SKM-1 treated with dmso at 0.1 percent for 144 hours (cell line): Measurements from ENCODE around the gene ZNF324.
"Not testable (repeated sequence)": the region's sequence is repeated elsewhere in the genome, so short reads cannot be mapped to it uniquely, and the experiment has no call there.

Experiments
- DNase-seq: peaks from one replicate; lab custom pipeline; 2025; ENCODE audit not compliant: unreplicated experiment; lab: John Stamatoyannopoulos, UW

Gene ZNF324

DNA sequence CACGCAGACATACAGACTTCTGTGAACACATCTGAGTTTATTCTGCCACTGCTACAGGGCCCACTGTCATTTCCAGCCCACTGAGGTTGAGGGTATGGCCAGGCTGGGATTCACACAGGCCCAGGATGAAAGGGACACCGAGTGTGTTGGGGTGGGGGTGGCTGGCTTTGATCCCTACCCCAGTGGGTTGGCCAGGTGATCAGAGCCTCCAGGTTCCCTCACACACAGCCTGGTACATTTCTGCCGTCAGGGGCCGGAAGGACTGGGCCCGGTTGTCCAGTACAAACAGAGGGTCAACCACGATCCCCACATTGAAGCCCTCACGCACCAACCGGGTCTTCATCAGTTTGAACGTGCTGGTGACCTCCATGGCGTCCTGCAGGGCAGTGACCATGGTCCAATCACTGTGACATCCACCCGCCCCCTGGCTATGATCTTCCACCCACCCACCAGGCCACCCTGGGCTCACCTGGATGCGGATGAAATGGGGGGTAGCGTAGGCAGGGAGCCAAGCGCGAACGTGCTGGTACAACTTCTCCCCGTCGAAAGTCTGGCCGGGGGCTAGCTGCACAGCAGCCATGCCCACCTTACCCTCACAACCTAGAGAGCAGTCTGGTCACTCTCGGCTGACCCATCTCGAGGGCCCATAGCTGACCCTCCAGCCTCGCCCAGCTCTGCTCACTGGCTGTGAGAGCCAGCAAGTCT lies 31.6 kb downstream of the ZNF324 start:
- no peak for DNase-seq

DNA sequence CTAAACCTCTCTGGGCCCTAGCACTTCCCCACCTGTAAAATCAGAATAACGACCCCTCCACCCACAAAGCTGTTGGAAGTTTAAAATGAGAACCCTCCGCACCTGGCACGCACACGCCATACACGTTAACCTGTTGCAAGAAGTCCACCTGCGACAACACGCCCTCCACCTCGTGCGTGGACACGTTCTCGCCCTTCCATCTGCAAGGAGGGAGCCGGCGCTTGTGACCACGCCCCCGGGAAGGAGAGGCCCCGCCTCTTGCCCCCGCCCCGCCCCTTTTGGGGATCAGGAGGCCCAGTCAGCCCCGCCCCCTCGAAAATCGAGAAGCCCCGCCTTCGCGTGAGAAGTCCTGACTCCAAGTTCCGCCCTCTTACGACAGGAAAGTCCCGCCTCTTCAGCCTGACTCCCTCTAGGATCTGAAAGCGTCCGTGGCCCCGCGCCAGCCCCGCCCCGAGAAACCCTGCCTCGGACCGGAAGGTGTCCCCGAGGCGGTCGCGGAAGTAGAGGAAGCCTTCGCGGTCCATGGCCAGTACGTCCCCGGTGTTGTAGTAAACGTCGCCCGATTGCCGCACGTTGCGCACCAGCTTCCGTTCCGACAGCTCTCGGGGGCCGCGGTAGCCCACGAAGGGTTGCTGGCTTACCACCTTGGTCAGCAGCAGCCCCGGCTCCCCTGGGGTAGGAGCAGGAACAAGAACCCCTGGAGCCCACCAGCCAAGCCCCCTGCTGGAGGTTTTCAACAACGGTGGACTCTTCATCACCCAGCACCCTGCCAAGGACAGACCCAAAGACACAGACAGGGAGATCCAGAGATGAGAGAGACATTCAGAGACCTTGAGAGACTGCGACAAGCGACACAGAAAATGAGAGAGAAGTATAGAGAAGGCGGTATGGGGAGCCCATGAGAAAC lies 32.4 kb downstream of the ZNF324 start:
- DNase-seq = peak; percentile 84

DNA sequence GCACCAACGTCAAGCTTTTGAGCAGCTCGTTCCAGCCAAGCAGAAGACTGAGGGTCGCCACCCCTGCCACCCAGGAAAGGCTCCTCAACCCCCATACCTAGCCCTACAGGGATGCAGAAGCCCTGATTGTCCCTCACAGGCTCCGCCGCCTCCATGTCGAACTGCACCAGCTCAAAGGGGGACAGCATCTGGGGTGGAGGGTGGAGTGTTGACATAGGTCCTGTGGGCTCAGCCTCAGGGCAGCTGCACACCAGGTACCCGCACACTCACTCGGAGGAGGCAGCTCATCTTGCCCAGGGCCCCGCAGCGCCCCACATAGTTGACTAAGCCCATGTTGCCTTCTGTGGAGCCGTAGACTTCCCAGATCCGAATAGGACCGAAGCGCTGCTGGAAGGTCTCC lies 33.4 kb downstream of the ZNF324 start:
- DNase-seq = no peak

DNA sequence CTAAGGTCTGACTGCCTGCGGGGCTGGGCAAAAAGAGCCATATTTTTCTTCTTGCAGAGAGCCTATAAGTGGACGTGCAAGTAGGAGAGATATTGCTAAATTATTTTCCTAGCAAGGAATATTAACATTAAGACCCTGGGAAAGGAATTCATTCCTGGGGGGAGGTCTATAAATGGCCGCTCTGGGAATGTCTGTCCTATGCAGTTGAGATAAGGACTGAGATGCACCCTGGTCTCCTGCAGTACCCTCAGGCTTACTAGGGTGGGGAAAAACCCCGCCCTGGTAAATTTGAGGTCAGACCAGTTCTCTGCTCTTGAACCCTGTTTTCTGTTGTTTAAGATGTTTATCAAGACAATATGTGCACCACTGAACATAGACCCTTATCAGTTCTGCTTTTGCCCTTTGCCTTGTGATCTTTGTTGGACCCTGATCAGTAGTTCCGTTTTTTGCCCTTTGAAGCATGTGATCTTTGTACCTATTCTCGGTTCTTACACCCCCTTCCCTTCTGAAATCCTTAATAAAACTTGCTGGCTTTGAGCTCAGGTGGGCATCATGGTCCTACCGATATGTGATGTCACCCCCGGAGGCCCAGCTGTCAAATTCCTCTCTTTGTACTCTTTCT lies 40.8 kb downstream of the ZNF324 start:
- DNase-seq = not testable (repeated sequence)

DNA sequence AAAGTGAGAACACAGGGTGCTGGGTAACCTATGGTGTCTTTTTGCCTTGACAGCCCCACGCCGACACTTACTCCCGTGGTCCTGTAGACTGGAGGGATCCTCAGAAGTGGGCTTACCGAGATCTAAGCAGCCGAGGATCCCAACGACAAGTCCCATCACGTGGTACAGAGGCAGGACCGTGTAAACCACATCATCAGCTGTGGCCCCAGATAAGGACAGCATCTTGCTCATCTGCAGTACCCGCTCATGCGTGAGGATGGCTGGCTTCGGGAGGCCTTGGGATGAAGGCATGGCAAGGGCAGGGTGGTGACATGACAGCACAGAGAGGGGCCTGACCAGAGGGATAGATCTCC lies 42.8 kb downstream of the ZNF324 start:
- no peak for DNase-seq

DNA sequence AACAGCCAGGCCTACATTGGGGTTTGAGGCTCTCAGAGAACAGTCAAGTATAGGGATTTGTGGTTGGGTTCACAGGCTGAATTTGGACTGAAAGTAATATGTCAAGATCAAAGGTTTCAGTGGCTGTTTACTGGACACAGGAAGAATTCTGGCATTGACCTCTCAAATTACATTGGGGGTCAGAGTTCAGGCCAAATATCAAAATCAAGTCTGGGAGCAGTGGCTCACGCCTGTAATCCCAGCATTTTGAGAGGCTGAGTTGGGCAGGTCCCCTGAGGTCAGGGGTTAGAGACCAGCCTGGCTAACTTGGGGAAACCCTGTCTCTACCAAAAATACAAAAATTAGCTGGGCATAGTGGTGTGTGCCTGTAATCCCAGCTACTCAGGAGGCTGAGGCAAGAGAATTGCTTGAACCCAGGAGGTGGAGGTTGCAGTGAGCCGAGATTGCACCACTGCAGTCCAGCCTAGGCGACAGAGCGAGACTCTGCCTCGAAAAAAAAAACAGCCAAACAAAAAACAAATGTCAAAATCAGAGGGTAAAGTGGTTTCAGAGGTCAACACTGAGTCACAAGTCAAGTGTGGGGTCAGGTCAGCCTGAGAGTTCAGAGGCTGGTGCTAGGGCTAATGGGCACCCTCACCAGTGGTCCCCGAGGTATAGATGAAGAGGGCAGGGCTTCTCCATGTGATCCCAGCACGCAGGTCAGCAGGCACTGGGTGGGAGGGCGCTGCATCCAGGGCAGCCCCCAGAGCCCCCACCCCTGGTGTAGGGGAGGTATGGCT lies 43.4 kb downstream of the ZNF324 start:
- DNase-seq = no peak

DNA sequence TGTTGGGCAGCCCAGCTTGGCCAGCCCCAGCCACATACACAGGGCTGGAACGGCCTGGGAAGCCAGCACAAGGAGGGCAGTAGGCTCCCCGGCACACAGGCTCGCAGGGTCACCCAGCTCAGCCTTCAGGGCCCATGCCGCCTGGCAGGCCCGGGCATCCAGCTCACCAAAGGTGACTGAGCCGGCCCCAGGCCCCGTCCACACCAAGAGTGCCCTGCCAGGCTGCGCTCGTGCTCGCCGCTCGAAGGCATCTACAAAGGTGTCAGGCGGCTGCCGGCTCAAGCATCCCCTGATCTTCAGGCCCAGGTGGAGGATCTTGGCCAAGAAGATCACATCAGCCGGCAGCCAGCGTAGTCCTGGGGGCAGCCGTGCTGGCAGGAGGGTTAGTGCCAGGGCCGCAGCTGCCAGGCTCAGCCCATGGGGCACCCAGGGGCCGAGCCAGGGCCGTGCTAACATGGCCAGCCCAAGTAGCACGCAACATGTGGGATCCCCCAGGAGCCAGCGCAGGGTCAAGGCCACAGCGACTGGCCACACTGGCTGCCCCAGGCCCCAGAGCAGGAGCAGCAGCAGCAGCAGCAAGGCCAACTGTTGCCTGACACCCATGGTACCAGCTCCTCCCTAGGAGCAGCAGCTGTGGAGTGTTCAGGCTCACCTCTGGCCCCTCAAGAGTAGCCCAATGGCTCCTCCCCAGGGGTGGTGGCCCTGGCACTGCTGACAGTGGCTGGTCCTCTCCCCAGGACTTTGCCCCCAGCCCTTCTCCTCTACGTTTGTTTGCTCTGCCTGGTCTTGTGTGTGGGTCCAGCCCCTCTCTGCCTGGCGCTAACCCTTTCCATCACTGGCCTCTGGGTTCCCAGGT lies 44.7 kb downstream of the ZNF324 start, which contains the start of gene SLC27A5:
Gene SLC27A5 (minus strand): TSS at position 640 of the 856 bp plus-strand sequence. CDS start 37 bp downstream, at position 603.
- DNase-seq = no peak

DNA sequence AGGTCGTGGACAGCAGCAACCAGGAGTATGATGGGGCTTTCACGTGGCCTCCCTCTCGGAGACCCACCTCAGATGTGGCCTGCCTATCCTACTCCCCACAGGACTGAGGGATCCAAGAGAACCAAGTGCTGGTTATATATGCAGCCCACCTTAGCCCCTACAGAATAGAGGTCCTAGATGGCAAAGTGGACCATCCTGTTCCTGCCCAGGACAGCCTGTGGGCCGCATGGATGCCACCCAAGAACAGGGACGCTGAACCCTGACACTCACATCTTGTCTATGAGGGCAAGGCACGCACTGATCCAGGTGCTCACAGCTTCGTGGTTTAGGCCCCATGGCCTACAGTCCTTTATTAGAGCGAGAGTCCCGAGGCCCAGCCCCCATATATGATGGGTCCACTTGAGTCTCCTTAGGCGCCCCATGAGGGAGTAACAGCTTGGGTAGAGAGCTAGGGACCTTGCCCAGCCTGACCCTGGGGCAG lies 46.4 kb downstream of the ZNF324 start:
- no peak for DNase-seq

DNA sequence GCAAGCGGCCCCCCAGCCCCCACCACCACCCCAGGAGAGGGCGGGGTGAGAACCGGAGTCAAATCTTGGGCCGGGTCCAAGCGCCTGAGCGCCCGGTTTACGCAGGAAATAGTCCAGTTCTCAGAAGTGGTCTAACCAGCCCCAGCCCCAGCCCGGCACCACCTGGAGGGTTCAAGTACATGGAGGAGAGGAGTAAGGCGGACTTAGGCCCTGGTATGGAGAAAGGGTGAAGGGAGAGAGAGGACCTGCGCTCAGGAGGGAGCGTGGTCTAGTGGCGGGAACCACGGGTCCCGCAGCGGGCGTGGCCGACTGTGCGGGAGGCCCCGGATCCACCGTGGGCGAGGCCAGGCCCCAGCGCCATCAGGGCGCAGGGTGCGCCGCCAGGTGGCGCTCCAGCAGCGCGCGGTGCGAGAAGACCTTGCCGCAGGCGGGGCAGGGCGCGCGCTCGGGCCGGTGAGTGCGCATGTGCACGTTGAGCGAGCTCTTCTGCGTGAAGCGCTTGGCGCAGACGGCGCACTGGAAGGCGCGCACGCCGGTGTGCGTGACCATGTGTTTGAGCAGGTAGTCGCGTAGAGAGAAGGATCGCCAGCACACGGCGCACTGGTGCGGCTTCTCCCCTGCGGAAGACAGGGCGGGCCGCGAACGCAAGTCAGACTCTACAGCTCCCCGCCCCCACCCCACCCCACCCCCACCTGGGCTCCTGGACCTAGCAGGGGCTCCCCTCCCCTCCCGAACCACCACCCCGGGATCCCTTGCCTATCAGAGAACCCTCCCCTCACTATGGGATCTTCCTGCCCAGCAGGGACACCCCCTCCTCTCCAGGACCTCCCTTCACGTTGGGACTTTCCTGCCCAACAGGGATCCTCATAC lies 47.0 kb downstream of the ZNF324 start:
- peak; percentile 60 for DNase-seq

DNA sequence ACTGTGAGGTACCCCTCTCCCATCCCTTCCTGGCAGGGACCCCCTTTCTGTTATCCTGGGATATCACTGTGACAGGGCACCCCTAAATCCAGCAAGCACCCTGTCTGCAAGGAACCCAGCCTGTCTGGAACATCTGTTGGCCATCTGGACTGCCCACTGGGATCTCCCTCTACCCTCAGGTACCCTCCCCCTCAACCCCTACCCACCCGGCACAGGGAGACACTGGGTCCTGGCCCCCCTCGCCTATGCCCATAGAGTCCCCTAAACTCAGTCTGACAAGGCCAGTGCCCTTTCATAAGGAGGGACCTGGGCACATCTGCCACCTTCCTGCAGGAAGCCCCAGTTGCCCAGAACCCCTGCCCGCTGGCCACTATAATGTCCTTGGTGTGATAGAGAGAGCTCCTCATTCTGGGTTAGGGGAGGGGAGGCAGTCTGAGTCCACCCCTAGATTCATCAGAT lies 47.7 kb downstream of the ZNF324 start:
- no peak for DNase-seq

DNA sequence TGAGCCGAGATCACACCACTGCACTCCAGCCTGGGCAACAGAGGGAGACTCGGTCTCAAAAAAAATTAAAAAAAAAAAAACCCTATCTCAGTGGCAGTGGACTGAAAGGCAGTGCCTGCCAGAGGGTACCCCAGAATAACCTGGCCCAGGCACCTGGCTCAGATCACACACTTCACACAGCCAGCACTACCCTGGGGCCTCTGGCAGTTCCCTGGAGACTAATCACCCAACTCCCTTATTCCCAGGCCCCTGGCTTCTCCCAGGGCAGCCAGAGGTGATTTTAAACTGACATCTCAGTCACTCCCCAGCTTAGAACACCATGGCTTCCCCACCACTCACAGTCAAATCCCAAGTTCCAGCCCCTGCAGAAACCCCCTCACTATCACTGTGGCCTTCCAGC lies 48.4 kb downstream of the ZNF324 start:
- no peak for DNase-seq

DNA sequence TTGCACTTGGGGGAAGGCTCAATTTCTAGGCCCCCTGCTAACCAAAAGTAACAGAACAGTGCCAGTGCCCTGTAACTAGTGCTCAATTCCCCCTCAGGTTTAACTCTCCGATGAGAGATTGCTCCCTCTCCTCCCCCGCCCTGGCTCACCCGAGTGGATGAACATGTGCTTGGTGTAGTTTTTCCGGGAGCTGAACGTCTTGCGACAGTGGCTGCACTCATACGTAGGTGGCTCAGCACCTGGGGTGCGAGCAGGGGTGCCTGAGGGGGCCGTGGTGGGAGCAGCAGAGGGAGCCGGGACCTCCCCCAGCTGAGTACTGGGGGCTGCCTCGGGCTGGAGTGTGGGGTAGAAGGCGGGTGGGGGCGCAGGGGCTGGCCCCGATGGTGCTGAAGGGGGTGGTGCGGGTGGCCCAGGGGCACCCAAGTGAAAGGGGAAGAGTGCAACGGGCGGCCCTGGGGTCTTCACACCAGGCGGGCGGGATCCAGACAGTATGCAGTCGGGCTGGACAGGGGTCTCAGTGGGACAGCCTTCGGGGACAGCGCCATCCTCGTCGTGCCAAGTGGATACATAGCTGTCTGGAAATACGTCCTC lies 49.5 kb downstream of the ZNF324 start:
- no peak for DNase-seq

DNA sequence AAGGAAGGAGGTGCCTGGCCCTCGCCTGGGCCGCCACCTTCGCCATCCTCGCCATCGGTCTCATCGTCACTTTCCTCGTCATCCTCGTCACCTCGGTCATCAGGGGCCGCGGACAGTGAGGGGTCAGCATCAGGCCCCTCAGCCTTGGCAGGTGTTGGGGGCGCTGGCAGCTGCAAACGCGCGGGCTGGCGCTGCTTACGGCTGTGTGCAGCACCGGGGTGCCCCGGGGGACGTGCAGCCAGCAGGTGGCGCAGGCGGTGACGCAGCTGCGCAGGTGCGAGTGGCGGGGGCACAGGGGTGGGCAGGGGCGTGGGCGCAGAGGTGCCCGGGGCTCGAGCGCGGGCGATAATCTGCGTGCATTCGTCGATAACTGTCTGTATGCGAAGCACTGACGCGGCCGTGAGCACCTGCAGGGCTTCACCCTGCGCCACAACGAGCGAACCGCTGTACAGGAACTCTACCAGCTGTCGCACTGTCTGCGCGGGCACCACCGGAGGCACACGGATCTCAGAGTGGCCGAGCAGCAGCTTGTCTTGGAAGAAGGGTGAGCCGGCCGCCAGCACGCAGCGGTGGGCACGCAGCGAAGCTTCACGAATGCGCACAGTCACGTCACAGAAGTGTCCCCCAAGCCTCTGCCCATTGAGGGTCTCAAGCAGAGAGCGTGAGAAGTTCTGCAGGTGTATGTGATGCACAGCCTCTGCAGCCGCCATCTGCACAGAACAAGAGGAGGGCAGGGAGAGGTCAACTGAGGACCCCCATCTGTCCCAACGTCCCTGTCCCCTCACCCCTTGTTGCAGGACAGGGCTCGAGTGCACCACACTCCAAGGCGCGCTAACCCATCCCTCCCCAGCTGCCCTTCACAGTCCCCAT lies 50.3 kb downstream of the ZNF324 start:
- DNase-seq = no peak

DNA sequence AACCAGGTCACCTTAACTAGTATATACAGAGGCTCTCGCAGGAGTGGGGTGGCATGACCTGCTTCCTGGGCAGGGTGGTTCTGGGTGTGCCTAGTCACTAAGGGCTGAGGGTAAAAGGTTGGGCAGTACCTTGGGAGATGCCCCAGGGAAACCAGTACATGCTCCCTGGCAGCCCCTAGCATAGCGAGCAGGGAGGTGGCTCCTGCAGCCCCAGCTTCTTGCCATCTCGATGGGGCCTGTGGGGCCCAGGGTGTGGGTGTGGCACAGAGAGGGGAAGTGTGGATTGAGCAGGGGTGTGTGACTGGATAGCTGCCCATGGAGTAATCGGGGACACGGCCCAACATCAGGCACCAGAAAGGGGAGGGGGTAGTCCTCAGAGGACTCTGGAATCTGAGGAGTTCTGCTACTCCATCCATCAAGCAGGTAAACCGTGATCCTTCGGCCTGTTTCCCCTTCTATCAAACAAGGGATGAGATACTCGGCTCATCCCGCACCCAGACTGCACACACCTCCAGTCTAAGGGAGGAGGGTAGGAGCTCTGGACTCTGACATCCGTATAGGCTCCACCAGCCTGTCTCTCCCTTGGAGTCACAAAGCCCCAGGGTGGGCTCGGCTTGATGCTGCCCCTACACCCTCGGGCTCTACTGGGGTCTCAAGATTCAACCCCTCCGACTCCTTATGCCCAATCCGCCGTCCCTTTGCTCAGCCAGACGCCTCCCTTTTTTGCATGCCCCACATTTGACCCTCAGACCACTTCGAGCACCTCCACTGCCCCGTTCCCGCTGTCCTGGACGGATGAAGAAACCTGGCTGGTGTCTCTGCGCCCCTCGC lies 51.6 kb downstream of the ZNF324 start:
- DNase-seq = peak; percentile 3

DNA sequence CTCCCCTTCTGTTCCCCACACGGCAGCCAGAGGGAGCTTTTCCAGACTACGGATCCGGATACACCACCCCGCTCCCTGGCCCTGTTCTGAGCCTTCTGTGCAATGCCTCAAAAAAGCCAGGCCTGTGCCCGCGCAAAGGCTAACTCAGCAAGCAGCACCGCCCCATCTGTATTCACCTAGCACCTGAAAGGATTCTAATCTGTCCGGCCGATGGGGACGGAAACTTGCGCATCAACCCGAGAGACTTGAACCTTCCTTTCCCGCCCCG lies 52.1 kb downstream of the ZNF324 start:
- DNase-seq = peak; percentile 16

DNA sequence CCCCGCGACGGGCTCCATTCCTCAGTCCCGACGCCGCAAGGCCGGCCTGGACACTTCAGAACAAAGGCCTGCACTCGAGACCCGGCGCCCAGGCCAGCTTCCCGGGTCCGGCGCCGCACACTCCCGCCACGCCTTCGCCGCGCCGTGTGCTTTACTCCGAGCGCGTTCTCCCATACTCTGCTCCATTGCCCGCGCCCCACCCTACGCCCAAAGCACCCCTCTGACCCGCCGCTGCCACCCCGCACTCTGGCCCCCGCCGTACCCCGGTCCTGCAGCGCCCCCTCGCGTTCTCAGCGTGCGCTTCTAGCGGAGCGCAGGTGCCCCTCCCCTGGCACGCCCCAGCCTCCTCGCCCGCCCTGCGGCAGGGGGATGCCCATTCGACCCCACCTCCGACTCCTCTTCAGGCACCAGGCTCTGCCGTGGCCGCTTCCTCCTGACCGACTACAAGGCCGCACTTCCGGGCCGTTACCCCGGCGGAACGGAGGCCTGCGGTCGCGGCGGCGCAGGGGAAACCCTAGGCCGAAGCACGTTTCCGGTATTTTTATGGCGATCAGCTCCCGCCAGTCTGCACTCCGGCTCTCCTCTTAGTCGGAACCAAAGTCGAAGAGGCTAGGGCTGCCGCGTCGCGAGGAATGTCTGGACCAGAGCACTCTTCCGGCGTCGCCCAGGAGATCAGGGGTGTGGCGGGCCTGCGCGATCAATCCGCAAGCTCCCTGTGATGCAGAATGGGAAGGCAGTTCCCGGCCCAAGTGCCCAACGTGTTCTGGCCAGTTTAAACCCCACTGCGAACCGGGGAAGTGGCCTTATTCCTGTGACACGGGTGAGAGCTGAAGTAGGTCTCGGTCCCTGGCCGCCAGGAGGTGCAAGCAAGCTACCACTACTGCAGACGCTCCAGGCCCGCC lies 52.7 kb downstream of the ZNF324 start, which contains the start of gene ZBTB45:
Gene ZBTB45 (minus strand): TSS at position 456 of the 902 bp plus-strand sequence. CDS start 2,137 bp downstream, outside the sequence.
- peak; percentile 82 for DNase-seq
